Activated T-helper 17 cell treated with anti-CD3 and anti-CD28 coated beads, Interleukin-2, amount 50 U/mL, for 72 hours (primary cell): Measurements from ENCODE around the gene TET1. TPM values are rescaled to one million over a fixed set of nuclear protein-coding genes. Genes with fewer than 3 reads are reported as not detected.
"Not testable (repeated sequence)": the region's sequence is repeated elsewhere in the genome, so short reads cannot be mapped to it uniquely, and the experiment has no call there.

ENCODE experiments used
- ATAC-seq: fragments of 150-1000 bp; cut with Tn5 transposase; replicated peaks from 2 replicates; pipeline ENCODE4 v1.10.0; 2021; ENCODE audit warnings: mild to moderate bottlenecking, moderate library complexity
- H3K27ac Mint-ChIP-seq: one replicate; pipeline ENCODE4 v1.8.0; 2022; ENCODE audit warnings: mixed read lengths
- H3K27me3 Mint-ChIP-seq: one replicate; pipeline ENCODE4 v1.8.0; 2022; ENCODE audit warnings: mixed read lengths
- H3K36me3 Mint-ChIP-seq: one replicate; pipeline ENCODE4 v1.8.0; 2022; ENCODE audit warnings: low read depth, mild to moderate bottlenecking, mixed read lengths
- H3K4me1 Mint-ChIP-seq: one replicate; pipeline ENCODE4 v1.8.0; 2022; ENCODE audit warnings: mixed read lengths
- H3K4me3 Mint-ChIP-seq: one replicate; pipeline ENCODE4 v1.8.0; 2022; ENCODE audit warnings: mild to moderate bottlenecking, mixed read lengths
- H3K9me3 Mint-ChIP-seq: one replicate; pipeline ENCODE4 v1.8.0; 2022; ENCODE audit warnings: mixed read lengths
- total RNA-seq, 2 donors: library from RNA; stranded (reverse); gene quantifications; one replicate each; pipeline ENCODE4 v1.2.3, GENCODE V29; 2022

Gene TET1
- total RNA-seq, 2 donors from 2014 or later: 0.86 to 0.87 TPM

DNA sequence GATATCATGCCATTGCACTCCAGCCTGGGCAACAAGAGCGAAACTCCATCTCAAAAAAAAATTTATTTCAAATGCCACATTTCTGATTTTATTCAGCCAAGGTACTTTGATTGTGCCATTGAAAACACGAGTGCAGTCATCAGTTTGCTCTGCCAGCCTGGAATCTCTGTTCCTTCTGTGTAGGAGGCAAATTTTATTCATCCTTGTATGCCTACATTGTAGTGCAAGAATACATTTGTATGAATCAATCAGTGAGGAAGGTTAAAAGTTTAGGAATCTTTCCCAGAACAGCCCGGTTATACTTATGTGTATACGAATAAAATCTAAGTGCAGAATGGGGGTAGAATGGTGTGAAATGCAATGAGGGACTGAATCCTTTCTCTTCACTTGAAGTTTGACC is 886 bp upstream of the TET1 start:
- H3K9me3 Mint-ChIP-seq: no peaks in the 10 kb centered on the region
- no peaks in the 10 kb centered on the region for H3K36me3 Mint-ChIP-seq
- peaks cover 33% of the 10 kb centered on the region for H3K27me3 Mint-ChIP-seq
- peaks cover 11% of the 10 kb centered on the region for H3K4me1 Mint-ChIP-seq
- no peak overlapping the region for H3K27ac Mint-ChIP-seq
- no peak for ATAC-seq
- peak overlapping the region; percentile 66 for H3K4me3 Mint-ChIP-seq

DNA sequence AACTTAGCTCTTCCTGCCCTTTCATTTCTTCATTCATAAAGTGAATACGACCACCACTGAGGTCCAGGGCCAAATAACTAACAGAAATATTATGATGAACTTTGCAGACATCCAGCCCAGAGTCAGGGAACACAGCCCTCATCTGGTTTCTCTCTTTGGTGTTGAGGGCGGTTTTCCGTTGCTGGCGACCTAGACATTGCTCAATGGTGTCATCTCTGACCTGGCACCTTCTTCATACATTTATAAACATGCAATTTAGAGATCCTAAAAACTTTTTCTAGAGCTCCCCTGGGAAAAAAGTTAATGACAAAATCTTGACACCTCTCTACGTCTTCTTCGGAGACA is 324 bp upstream of the TET1 start:
- peak; percentile 46 for ATAC-seq
- H3K27me3 Mint-ChIP-seq: peaks cover 38% of the 10 kb centered on the region
- no peaks in the 10 kb centered on the region for H3K9me3 Mint-ChIP-seq
- no peaks in the 10 kb centered on the region for H3K36me3 Mint-ChIP-seq
- no peak overlapping the region for H3K27ac Mint-ChIP-seq
- H3K4me3 Mint-ChIP-seq: peak overlapping the region; percentile 66
- H3K4me1 Mint-ChIP-seq: peaks cover 11% of the 10 kb centered on the region

DNA sequence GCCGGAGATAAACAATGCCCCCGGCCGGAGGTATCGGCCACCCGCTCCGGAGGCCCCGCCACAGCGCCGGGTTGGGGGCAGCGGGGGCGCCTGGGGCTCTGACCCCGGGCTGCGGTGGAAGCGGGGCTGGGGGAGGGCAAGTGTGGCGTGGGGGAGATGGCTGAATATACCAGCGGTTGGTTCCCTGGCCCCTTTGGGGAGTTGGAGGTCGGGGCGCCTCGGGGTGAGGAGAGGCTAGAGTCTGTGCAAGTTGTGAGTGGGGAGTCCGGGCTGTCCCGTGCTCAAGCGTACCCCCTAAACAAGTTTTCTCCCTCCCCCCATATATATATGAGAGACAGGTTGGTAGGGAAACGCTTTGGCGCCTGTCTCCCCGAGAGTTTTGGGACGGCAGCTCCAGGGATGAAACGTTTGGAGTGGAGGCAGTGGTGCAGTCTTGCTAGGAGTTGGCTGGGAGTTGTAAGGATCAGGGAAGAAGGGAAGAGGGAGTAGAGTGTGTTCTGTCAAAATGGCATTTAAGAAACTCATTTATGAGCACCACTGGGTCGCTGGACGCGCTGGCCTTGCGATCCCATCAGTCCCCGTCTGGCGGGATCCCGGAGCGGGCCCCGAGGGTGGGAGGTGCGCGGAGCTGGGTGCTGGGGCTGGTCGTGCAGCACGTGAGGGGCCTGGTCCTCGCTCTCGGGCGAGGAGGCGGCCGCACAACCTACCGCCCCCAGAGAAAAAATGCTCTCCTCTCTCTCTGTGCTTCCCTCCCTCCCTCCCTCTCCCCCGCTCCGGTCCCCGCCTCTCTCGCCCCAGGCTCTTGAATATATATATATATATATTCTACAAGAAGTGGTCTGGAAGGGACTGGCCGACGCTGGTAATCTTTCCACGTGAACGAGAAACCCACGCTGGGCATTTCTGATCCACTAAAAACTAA is 1.1 kb downstream of the TET1 start:
- H3K4me1 Mint-ChIP-seq: peaks cover 11% of the 10 kb centered on the region
- no peak overlapping the region for H3K27ac Mint-ChIP-seq
- H3K36me3 Mint-ChIP-seq: no peaks in the 10 kb centered on the region
- peak; percentile 35 for ATAC-seq
- H3K9me3 Mint-ChIP-seq: no peaks in the 10 kb centered on the region
- peak overlapping the region; percentile 78 for H3K4me3 Mint-ChIP-seq
- peaks cover 42% of the 10 kb centered on the region for H3K27me3 Mint-ChIP-seq

DNA sequence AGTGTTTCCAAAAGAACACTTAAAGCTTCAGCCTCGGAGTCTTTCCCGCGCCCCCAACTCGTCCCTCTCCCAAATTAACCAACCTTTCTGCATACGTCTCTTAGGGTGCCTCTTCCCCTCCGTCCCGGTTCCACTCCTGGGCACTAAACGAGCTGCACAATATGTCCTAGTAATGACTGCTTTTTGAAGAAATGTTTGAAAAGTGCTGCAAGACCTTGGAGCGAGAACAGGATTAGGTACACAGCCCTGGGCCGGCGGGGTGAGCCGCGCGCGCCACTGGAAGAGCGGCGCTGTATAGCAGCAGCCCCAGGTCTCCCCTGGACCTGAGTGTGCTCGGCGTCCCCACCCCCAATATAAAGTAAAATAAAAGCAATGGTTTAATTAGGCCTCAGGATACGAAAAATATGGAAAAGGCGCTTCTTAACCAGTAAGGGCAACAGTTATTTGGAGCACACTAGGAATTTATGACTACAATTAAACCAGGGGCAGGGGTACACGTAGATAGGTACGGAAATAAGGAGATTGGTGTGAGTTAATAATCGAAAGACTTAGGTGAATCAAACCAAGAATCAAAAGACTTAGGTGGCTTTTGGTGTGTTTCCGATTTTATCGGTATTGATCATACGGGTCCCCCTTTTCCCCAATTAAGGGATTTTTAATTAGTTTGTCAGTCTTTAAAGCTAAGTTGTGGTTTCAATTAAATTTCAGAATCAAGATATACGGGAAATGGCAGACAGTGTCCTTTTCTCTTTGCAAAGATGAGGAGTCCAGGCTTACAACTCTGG is 1.9 kb downstream of the TET1 start:
- Mint-ChIP-seq H3K9me3 (no peaks in the 10 kb centered on the region), H3K4me1 (peaks cover 11% of the 10 kb centered on the region), H3K27me3 (peaks cover 42% of the 10 kb centered on the region), H3K4me3 (peak overlapping the region; percentile 78), H3K36me3 (no peaks in the 10 kb centered on the region), H3K27ac (no peak overlapping the region)
- no peak for ATAC-seq

DNA sequence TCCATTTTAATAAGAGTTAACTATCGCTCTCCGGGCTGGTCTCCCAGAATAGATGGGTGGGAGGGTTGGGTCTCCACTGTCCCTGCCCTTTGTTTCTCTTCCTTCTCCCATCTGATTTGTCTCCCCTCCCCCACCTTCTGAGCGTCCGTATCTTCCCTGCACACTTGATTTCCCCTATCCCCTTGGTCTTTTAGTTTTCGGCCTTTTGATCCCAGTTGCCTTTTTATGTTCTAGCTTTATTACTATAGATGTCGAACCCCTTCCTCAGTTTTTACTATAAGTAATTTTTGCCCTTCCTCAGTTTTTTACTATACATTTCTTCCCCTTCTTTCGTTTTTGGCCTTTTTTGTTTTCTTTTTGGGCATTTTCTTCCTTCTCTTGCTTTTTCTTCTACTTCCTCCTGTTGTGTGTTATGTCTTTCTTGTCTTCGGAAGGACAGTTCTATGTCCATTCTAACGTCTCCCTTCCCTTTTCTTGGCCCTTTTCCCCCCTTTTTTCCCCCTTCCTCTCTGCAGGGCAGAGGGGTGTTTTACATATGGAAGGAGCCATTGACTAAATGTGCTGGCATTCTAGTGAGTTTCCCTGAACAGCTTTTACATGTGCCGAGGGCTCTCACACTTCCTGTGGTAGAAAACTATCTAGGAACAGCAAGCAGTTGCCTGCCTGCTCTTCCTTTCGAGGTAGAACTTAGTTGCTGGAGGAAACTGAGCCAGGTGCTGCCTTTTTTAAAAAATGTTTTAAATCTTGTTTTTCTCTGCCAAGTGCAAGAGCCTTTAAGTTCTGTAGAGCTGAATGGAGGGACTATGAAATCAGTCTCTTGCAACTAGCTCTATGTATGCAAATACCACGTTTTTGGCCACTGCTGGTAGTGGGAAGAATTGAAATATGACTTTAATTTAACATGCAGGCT is 2.8 kb downstream of the TET1 start:
- ATAC-seq: no peak
- H3K4me3 Mint-ChIP-seq: peak overlapping the region; percentile 18
- no peak overlapping the region for H3K27ac Mint-ChIP-seq
- no peaks in the 10 kb centered on the region for H3K36me3 Mint-ChIP-seq
- H3K4me1 Mint-ChIP-seq: peaks cover 11% of the 10 kb centered on the region
- peaks cover 41% of the 10 kb centered on the region for H3K27me3 Mint-ChIP-seq
- no peaks in the 10 kb centered on the region for H3K9me3 Mint-ChIP-seq

DNA sequence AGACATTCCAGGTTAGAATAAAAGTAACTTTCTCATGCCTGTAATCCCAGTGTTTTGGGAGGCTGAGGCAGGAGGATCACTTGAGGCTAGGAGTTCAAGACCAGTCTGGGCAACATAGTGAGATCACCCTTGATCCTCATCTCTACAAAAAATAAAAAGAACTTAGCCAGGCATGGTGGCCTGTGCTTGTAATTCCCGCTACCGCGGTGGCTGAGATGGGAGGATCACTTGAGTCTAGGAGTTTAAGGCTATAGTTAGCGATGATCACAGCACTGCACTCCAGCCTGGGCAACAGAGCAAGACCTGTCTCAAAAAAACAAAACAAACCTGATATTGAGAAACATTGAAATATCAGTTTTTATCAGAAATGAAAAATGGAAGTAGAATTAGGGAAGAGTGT is 4.6 kb downstream of the TET1 start:
- no peaks in the 10 kb centered on the region for H3K9me3 Mint-ChIP-seq
- no peak overlapping the region for H3K4me3 Mint-ChIP-seq
- ATAC-seq: no peak
- no peak overlapping the region for H3K27ac Mint-ChIP-seq
- H3K27me3 Mint-ChIP-seq: peaks cover 32% of the 10 kb centered on the region
- peaks cover 11% of the 10 kb centered on the region for H3K4me1 Mint-ChIP-seq
- no peaks in the 10 kb centered on the region for H3K36me3 Mint-ChIP-seq

DNA sequence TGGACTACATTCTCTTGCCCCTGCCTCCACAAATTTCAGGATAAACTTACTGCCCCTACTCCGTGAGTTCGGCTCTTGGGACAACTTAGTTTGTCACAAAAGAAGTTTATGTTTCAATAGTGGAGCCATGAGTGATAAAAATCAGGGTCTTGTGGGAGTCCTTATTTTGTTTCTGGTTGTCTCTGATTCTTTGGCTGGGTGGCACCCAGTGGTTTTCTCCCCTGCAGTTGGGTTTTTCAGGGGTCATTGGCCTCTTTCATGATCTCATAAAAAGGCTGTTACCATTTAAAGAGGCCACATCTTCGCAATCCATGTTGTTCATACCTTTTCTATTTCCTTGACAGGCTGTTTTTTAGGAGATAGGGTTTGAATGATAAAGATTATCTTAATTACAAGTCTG is 5.5 kb downstream of the TET1 start:
- ATAC-seq: no peak
- peaks cover 11% of the 10 kb centered on the region for H3K4me1 Mint-ChIP-seq
- H3K27me3 Mint-ChIP-seq: peaks cover 29% of the 10 kb centered on the region
- H3K4me3 Mint-ChIP-seq: no peak overlapping the region
- H3K36me3 Mint-ChIP-seq: no peaks in the 10 kb centered on the region
- H3K9me3 Mint-ChIP-seq: no peaks in the 10 kb centered on the region
- H3K27ac Mint-ChIP-seq: no peak overlapping the region

DNA sequence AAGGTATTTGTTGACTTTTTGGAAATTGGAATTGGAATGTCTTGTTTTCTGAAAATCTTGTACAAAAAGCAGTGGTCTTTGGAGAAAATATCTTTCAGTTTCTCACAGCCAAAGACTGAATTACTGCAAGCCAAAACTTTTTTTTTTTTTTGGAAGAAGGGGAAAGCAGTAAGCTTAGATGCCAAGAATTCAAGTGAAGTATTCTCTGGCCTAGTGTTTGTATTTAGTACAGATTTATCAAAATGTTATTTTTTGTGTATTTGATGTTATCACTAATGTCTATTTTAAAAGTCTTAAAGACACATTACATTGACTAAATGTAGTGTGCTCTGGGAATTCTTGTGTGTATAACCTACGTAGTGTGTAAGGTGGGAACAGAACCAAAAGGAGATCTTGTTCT is 6.2 kb downstream of the TET1 start:
- Mint-ChIP-seq H3K27me3 (peaks cover 25% of the 10 kb centered on the region), H3K27ac (no peak overlapping the region), H3K4me1 (peaks cover 7% of the 10 kb centered on the region), H3K36me3 (no peaks in the 10 kb centered on the region), H3K4me3 (no peak overlapping the region), H3K9me3 (no peaks in the 10 kb centered on the region)
- ATAC-seq: no peak

DNA sequence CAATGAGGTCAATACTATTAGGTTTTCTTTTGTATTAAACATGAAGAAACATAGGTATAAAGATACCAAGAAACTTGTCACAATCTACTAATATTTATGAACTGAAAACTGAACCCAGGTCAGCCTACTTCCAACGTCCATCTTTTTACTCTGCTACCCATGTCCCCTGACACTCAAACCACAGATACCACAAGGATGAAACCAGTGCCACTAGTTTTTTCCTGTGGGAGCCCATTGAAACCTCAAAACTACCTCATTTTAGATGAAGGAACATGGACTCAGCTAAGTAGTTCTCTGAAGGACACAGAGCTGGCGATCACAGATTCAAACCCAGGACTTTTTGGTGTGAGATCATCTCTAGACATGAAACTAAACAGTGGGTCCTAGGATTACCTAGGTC is 6.8 kb downstream of the TET1 start:
- Mint-ChIP-seq H3K4me3 (no peak overlapping the region), H3K9me3 (no peaks in the 10 kb centered on the region), H3K36me3 (no peaks in the 10 kb centered on the region), H3K27me3 (peaks cover 21% of the 10 kb centered on the region), H3K27ac (no peak overlapping the region), H3K4me1 (peaks cover 6% of the 10 kb centered on the region)
- no peak for ATAC-seq

DNA sequence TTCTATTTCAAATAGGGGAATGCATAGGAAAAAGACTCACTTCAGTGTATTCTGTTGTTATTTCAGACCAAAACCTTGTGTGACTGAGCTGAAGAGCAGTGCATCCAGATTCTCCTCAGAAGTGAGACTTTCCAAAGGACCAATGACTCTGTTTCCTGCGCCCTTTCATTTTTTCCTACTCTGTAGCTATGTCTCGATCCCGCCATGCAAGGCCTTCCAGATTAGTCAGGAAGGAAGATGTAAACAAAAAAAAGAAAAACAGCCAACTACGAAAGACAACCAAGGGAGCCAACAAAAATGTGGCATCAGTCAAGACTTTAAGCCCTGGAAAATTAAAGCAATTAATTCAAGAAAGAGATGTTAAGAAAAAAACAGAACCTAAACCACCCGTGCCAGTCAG is 12.0 kb downstream of the TET1 start:
- Mint-ChIP-seq H3K4me1 (peaks cover 12% of the 10 kb centered on the region), H3K27me3 (no peaks in the 10 kb centered on the region), H3K4me3 (no peak overlapping the region), H3K36me3 (no peaks in the 10 kb centered on the region), H3K27ac (no peak overlapping the region), H3K9me3 (no peaks in the 10 kb centered on the region)
- ATAC-seq: no peak

DNA sequence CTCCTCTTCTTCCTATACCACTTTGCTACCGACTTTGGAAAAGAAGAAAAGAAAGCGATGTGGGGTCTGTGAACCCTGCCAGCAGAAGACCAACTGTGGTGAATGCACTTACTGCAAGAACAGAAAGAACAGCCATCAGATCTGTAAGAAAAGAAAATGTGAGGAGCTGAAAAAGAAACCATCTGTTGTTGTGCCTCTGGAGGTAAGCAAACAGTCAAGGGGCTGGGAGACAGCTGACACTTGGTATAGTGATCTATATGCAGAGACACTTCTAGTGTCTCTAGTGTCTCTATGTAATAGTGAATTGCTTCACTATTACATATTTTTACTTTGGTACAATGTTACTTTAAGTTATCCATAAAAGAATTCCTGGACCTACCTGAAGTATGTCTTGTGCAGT is 13.9 kb downstream of the TET1 start:
- H3K27ac Mint-ChIP-seq: no peak overlapping the region
- peaks cover 12% of the 10 kb centered on the region for H3K4me1 Mint-ChIP-seq
- H3K9me3 Mint-ChIP-seq: no peaks in the 10 kb centered on the region
- no peaks in the 10 kb centered on the region for H3K36me3 Mint-ChIP-seq
- no peak overlapping the region for H3K4me3 Mint-ChIP-seq
- ATAC-seq: no peak
- H3K27me3 Mint-ChIP-seq: no peaks in the 10 kb centered on the region

DNA sequence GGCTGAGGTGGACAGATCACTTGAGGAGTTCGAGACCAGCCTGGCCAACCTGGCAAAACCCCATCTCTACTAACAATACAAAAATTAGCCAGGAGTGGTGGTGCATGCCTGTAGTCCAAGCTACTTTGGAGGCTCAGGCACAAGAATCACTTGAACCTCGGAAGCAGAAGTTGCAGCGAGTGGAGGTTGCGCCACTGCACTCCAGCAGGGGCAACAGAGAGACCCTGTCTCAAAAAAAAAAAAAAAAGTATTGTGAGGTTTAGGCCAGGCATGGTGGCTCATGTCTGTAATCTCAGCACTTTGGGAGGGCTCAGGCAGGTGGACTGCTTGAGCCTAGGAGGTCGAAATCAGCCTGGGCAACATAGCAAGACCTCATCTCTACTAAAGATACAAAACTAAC is 16.0 kb downstream of the TET1 start:
- Mint-ChIP-seq H3K4me1 (peaks cover 12% of the 10 kb centered on the region), H3K4me3 (no peak overlapping the region), H3K27me3 (no peaks in the 10 kb centered on the region), H3K9me3 (no peaks in the 10 kb centered on the region), H3K36me3 (no peaks in the 10 kb centered on the region), H3K27ac (no peak overlapping the region)
- no peak for ATAC-seq

DNA sequence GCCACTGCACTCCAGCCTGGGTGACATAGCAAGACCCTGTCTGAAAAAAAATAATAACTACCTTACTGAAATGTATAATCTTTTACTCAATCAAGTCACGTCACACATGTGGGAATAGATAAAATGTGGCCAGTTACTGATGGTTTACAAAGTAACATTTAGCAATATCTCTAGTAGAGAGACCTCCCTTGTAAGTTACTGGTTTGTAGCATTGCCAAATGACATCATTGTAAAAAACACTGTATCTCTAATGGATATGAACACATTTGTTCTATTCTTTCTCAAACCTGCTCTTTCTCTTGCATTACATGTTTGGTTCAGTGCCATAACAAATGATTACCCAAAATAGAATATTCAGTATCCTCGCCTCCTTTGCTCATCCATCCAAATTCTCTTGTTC is 18.8 kb downstream of the TET1 start:
- ATAC-seq: no peak
- Mint-ChIP-seq H3K9me3 (no peaks in the 10 kb centered on the region), H3K36me3 (no peaks in the 10 kb centered on the region), H3K4me1 (peaks cover under 1% of the 10 kb centered on the region), H3K27me3 (no peaks in the 10 kb centered on the region), H3K27ac (no peak overlapping the region), H3K4me3 (no peak overlapping the region)

DNA sequence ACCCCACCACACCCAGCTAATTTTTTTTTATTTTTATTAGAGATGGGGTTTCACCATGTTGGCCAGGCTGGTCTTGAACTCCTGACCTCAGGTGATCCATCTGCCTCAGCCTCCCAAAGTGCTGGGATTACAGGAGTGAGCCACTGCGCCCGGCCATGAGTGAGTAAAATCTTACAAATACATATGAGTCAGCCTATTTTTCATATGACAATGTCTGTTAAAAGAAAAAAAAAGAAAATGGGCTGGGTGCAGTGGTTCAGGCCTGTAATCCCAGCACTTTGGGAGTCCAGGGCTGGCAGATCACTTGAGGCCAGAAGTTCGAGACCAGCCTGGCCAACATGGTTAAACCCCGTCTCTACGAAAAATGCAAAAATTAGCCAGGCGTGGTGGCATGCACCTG is 24.1 kb downstream of the TET1 start:
- not testable (repeated sequence) for H3K4me1 Mint-ChIP-seq, H3K9me3 Mint-ChIP-seq, H3K27ac Mint-ChIP-seq, H3K4me3 Mint-ChIP-seq, H3K36me3 Mint-ChIP-seq, ATAC-seq, H3K27me3 Mint-ChIP-seq
